GM13977 (cell line): ENCODE results near the gene ZNF674.

Experiments used
- DNase-seq: peaks from one replicate; pipeline ENCODE4 v3.0.0; 2012; ENCODE audit warnings: low spot score
- CTCF ChIP-seq: IDR thresholded peaks from 2 replicates; pipeline ENCODE4 v1.5.1; 2012; ENCODE audit warnings: mild to moderate bottlenecking, control low read depth; ENCODE audit not compliant: insufficient read depth; ENCODE audit errors: extremely low read depth, missing control alignments
- in situ Hi-C: fragments of 300-500 bp; cut with MboI; formaldehyde crosslinking; loops from one replicate; pipeline ENCODE4 v1.12.0; 2022; ENCODE audit warnings: low sequenced_read_pairs, low pct_unique_long_range_greater_than_20kb, mixed read lengths, inconsistent platforms; ENCODE audit not compliant: unreplicated experiment

The ZNF674 gene

GRCh38 chrX:46545111-46546005 lies at the start of gene ZNF674:
TSS of gene ZNF674 (minus strand) at chrX:46545421. CDS start at chrX:46542087, 3,334 bp downstream.
- DNase-seq, result peak; percentile 81
- TF ChIP-seq CTCF, result peak; percentile 38
- in situ Hi-C loops, result loop anchor here (25.0 kb wide), 1 partner anchor 108 kb away; no protein-coding TSS in a partner anchor

- in situ Hi-C loops, result no loop called here
- no peak for TF ChIP-seq CTCF
- DNase-seq, result no peak
Measured at GRCh38 chrX:46589977-46590723, 44.9 kb upstream of the ZNF674 start.

GRCh38 chrX:46588263-46588662 lies 43.0 kb upstream of the ZNF674 start:
- DNase-seq, result no peak
- TF ChIP-seq CTCF, result no peak
- in situ Hi-C loops, result no loop called here

GRCh38 chrX:46587753-46588171 lies 42.5 kb upstream of the ZNF674 start:
- TF ChIP-seq CTCF, result no peak
- no peak for DNase-seq
- in situ Hi-C loops, result no loop called here

GRCh38 chrX:46587158-46587557 lies 41.9 kb upstream of the ZNF674 start:
- TF ChIP-seq CTCF, result no peak
- peak; percentile 39 for DNase-seq
- in situ Hi-C loops, result no loop called here

GRCh38 chrX:46584736-46585135 lies 39.5 kb upstream of the ZNF674 start:
- in situ Hi-C loops, result no loop called here
- DNase-seq, result no peak
- TF ChIP-seq CTCF, result no peak
